Hepatocyte (in vitro differentiated cells): ENCODE data around the gene NGFR. TPM values are rescaled to one million over a fixed set of nuclear protein-coding genes. Genes with fewer than 3 reads are reported as not detected.

ENCODE experiments used
- DNase-seq: peaks from one replicate; pipeline ENCODE4 v3.0.0-alpha.2; 2016; ENCODE audit warnings: low spot score
- H2AFZ ChIP-seq: fragments of 200-600 bp; sonication (generic); 2 replicates; pipeline ENCODE4 v1.6.0; 2016; ENCODE audit warnings: antibody characterized with exemption, mild to moderate bottlenecking
- H3K27ac ChIP-seq: fragments of 200-600 bp; sonication (generic); 2 replicates; pipeline ENCODE4 v1.5.1; 2016; ENCODE audit warnings: mild to moderate bottlenecking
- H3K27me3 ChIP-seq: fragments of 200-600 bp; sonication (generic); 2 replicates; pipeline ENCODE4 v1.6.1; 2016
- H3K36me3 ChIP-seq: fragments of 200-600 bp; sonication (generic); replicated peaks from 2 replicates; pipeline ENCODE4 v1.5.1; 2016; ENCODE audit warnings: low read depth; ENCODE audit not compliant: insufficient read depth
- H3K4me1 ChIP-seq: fragments of 200-600 bp; sonication (generic); 2 replicates; pipeline ENCODE4 v1.5.1; 2016; ENCODE audit warnings: mild to moderate bottlenecking, moderate library complexity; ENCODE audit not compliant: insufficient read depth
- H3K4me2 ChIP-seq: fragments of 200-600 bp; sonication (generic); 2 replicates; pipeline ENCODE4 v1.6.0; 2016
- H3K4me3 ChIP-seq: fragments of 200-600 bp; sonication (generic); 2 replicates; pipeline ENCODE4 v1.5.1; 2016; ENCODE audit warnings: mild to moderate bottlenecking
- H3K79me2 ChIP-seq: fragments of 200-600 bp; sonication (generic); 2 replicates; pipeline ENCODE4 v1.6.0; 2017; ENCODE audit warnings: mild to moderate bottlenecking
- H3K9me2 ChIP-seq: fragments of 200-600 bp; sonication (generic); replicated peaks from 2 replicates; pipeline ENCODE4 v1.6.0; 2017; ENCODE audit warnings: mild to moderate bottlenecking; ENCODE audit not compliant: insufficient read depth
- H3K9me3 ChIP-seq: fragments of 200-600 bp; sonication (generic); 2 replicates; pipeline ENCODE4 v1.5.1; 2016; ENCODE audit warnings: low read depth, mild to moderate bottlenecking
- H4K20me1 ChIP-seq: fragments of 200-600 bp; sonication (generic); 2 replicates; pipeline ENCODE4 v1.6.0; 2016; ENCODE audit warnings: mild to moderate bottlenecking; ENCODE audit not compliant: insufficient read depth, poor library complexity, severe bottlenecking
- EZH2 ChIP-seq: fragments of 200-600 bp; sonication (generic); IDR thresholded peaks from 2 replicates; pipeline ENCODE4 v1.6.1; 2016; ENCODE audit warnings: antibody characterized with exemption, mild to moderate bottlenecking, borderline replicate concordance
- EZH2phosphoT487 ChIP-seq: fragments of 200-600 bp; sonication (generic); IDR thresholded peaks from one replicate; pipeline ENCODE4 v1.6.1; 2018; ENCODE audit warnings: antibody characterized with exemption, mild to moderate bottlenecking, low read depth, moderate library complexity; ENCODE audit not compliant: unreplicated experiment, severe bottlenecking
- WGBS: methylation state at CpG from one replicate; pipeline ENCODE4 v1.1.6; 2016; ENCODE audit warnings: low lambda C conversion rate; ENCODE audit errors: missing lambda C conversion rate; 5-methylcytosine and 5-hydroxymethylcytosine counted together
- polyA plus RNA-seq: library from polyadenylated mRNA; unstranded; fragments of >200 nt; fragmentation: Nextera tagmentation; extraction: Ambion mirVana; gene quantifications from 2 replicates; pipeline ENCODE4 v1.2.1, GENCODE V29; 2016
- total RNA-seq: library from RNA; depleted of rRNA; stranded (reverse); fragments of >200 nt; gene quantifications from 2 replicates; pipeline ENCODE4 v1.2.3, GENCODE V29; 2014
- TF ChIP-seq, protein P1 (sequence below): fragments of 200-600 bp; sonication (generic); IDR thresholded peaks from 2 replicates; pipeline ENCODE4 v1.5.1; 2016; ENCODE audit warnings: antibody characterized with exemption, mild to moderate bottlenecking; ENCODE audit not compliant: poor library complexity

NGFR gene
- total and polyA plus RNA-seq, 2 experiments from 2014 or later = 3.6 to 5.6 TPM

DNA sequence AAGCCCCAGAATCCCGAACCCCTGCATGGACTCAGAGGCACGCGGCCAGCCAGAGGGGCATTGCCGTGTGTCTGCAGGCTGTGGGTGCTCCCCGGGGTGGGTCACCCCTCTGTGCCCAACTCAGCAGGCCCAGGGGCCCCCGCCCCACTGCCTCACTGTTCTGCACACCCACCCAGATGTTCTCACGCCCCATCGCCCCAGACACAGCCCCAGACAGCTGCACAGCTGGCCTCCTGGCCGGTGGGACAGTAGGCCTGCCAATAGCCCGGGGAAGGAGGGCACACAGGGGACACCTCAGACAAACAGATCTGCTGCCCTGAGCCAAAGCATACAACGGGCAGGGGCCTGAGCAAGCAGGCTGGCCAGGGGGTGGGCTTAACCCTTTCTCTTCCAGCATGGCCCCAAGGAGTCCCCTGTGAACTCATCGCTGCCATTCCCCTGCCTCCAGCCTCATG lies 53.0 kb downstream of the NGFR start:
- peak; percentile 2 for DNase-seq
- WGBS = 76% methylated on average over 10 of the region's 12 CpGs
- TF ChIP-seq EZH2 = no peak
- no peak for TF ChIP-seq EZH2phosphoT487
- TF ChIP-seq, protein P1, sequence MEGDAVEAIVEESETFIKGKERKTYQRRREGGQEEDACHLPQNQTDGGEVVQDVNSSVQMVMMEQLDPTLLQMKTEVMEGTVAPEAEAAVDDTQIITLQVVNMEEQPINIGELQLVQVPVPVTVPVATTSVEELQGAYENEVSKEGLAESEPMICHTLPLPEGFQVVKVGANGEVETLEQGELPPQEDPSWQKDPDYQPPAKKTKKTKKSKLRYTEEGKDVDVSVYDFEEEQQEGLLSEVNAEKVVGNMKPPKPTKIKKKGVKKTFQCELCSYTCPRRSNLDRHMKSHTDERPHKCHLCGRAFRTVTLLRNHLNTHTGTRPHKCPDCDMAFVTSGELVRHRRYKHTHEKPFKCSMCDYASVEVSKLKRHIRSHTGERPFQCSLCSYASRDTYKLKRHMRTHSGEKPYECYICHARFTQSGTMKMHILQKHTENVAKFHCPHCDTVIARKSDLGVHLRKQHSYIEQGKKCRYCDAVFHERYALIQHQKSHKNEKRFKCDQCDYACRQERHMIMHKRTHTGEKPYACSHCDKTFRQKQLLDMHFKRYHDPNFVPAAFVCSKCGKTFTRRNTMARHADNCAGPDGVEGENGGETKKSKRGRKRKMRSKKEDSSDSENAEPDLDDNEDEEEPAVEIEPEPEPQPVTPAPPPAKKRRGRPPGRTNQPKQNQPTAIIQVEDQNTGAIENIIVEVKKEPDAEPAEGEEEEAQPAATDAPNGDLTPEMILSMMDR = no peak

DNA sequence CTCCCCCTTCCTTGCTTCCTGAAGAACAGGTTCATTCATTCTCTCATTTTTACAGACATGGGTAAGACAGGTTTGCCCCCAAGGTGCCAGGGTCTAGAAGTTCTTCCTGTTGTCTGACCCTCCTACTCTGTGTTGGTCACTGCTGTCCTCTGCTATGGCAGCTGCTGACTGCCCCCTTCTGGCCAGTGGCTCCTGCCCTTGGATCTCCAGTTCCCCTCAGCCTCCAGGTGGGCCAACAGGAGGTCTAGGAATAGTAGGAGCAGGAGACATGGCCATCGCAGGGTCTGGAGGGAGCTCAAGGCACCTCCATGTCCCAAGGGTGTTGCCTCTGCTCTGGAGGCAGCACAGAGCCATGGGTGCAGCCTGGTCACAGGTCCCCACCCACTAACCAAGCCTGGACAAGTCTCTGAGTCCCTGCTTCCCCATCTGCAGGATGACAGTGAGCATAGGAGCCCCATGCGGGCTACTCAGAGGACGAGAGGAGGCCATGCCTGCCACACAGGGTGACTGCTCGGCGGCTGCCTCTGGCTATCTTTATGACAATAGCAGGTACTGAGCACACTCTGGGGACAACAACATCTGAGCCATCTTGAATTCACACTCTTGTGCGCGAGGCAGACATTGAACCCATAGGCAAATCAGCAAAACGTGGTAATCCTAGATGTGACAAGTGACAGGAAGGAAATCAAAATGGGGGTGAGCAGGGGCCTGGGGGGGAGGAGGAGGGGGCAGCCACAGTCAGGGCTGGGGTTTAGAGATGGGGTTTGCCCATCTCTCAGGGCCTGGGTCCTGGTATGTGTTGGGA lies 53.6 kb downstream of the NGFR start:
- Histone ChIP-seq H3K4me1 (no peaks in the 10 kb centered on the region), H3K27me3 (no peaks in the 10 kb centered on the region), H3K36me3 (no peaks in the 10 kb centered on the region), H3K9me3 (no peaks in the 10 kb centered on the region), H3K4me2 (no peak overlapping the region), H3K9me2 (no peaks in the 10 kb centered on the region), H3K79me2 (no peaks in the 10 kb centered on the region), H3K4me3 (no peak overlapping the region), H4K20me1 (no peaks in the 10 kb centered on the region), H3K27ac (no peak overlapping the region), H2AFZ (no peak overlapping the region)
- TF ChIP-seq, protein P1 = peak; percentile 41
- TF ChIP-seq EZH2 (no peak), EZH2phosphoT487 (no peak)
- WGBS = 82% methylated on average over 8 of the region's 8 CpGs
- peak; percentile 16 for DNase-seq

More for the DNA sequence above, 53.0 kb downstream of the NGFR start:
- Histone ChIP-seq H3K9me2 (no peaks in the 10 kb centered on the region), H3K4me2 (no peak overlapping the region), H3K27ac (no peak overlapping the region), H2AFZ (no peak overlapping the region), H3K9me3 (no peaks in the 10 kb centered on the region), H3K4me3 (no peak overlapping the region), H3K79me2 (no peaks in the 10 kb centered on the region), H3K27me3 (no peaks in the 10 kb centered on the region), H4K20me1 (no peaks in the 10 kb centered on the region), H3K36me3 (no peaks in the 10 kb centered on the region), H3K4me1 (no peaks in the 10 kb centered on the region)

DNA sequence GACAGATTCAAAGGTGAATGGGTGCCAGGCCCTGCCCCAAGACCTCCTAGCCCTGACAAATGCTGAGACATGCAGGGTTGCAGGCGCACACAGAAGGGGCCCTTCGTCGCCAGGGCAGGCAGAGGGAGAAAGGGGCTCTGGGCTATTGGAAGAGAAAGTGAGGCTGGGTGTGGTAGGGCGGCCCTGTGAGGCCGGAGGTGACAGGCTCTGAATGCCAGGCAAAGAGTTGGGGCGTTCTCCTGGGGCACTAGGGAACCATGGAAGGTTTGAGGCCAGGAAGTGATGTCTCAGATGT lies 54.2 kb downstream of the NGFR start:
- WGBS = 94% methylated on average over 6 of the region's 6 CpGs
- Histone ChIP-seq H3K9me3 (no peaks in the 10 kb centered on the region), H3K4me3 (no peak overlapping the region), H3K27ac (no peak overlapping the region), H3K4me1 (no peaks in the 10 kb centered on the region), H3K79me2 (no peaks in the 10 kb centered on the region), H4K20me1 (no peaks in the 10 kb centered on the region), H3K9me2 (no peaks in the 10 kb centered on the region), H2AFZ (no peak overlapping the region), H3K4me2 (no peak overlapping the region), H3K27me3 (no peaks in the 10 kb centered on the region), H3K36me3 (no peaks in the 10 kb centered on the region)
- no peak for DNase-seq
- TF ChIP-seq, protein P1 = no peak
- no peak for TF ChIP-seq EZH2phosphoT487
- TF ChIP-seq EZH2 = no peak
